ENCODE data around the gene PEX14.

DNA sequence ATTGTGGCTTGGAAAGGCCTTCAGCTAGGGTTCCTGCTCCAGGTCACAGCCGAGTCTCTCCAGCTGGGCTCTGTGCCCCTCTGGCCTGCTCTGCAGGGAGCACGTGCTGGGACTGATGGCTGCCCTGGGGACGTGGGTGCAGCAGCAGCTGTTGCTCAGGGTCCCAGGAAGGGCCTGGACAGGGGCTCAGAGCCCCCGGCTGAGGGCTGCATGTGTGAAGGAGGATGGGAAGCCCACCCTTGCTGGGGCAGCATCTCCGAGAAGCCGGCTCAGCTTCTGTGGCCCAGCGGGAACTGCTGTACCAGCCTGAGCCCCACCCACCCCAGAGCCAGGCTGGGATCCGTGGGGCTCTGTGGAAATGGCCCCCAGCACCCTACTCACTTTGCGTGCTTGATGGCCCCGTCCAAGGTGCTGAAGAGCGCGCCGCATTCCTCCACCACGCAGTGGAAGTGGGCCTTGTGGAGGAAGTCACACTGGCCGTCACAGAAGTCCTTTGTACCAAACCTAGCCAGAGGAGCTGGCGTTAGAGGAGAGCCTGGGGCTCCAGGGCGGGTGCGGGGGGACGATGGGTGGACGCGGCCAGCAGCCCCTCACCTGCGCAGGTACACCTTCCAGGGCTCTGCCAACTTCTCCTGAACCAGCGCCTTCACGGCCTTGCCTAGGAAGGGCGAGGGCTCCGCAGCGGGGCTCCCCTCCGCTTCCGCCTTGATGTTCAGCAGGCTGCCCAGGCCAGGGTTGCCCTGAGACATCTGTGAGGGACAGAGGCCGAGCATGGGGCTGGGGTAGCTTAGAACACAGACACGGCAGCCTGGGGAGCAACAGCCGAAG, 174.2 kb downstream of the PEX14 start:
- no peak for TF ChIP-seq POLR2A (IDR thresholded peaks at IDR 0.05)
- TF ChIP-seq, protein P1, sequence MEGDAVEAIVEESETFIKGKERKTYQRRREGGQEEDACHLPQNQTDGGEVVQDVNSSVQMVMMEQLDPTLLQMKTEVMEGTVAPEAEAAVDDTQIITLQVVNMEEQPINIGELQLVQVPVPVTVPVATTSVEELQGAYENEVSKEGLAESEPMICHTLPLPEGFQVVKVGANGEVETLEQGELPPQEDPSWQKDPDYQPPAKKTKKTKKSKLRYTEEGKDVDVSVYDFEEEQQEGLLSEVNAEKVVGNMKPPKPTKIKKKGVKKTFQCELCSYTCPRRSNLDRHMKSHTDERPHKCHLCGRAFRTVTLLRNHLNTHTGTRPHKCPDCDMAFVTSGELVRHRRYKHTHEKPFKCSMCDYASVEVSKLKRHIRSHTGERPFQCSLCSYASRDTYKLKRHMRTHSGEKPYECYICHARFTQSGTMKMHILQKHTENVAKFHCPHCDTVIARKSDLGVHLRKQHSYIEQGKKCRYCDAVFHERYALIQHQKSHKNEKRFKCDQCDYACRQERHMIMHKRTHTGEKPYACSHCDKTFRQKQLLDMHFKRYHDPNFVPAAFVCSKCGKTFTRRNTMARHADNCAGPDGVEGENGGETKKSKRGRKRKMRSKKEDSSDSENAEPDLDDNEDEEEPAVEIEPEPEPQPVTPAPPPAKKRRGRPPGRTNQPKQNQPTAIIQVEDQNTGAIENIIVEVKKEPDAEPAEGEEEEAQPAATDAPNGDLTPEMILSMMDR (IDR thresholded peaks at IDR 0.05) = no peak

Measured in uterus (tissue), 2 donors.